Activated T-cell treated with anti-CD3 and anti-CD28 coated beads for 4 hours (primary cell): Measurements from ENCODE around the gene SETD5.

ENCODE experiments used
- DNase-seq: peaks from one replicate; pipeline ENCODE4 v3.0.0-alpha.2; 2020

Gene SETD5

GRCh38 chr3:9388142-9388541 is 9.3 kb upstream of the SETD5 start:
- DNase-seq, result no peak

- no peak for DNase-seq
These were observed 8.7 kb upstream of the SETD5 start for GRCh38 chr3:9388562-9389272.

GRCh38 chr3:9390265-9390888 is 7.0 kb upstream of the SETD5 start:
- no peak for DNase-seq

GRCh38 chr3:9392041-9392440 is 5.4 kb upstream of the SETD5 start:
- DNase-seq, result no peak

GRCh38 chr3:9395570-9396300 is 1.7 kb upstream of the SETD5 start:
- no peak for DNase-seq

- peak; percentile 59 for DNase-seq
These were observed 1.1 kb upstream of the SETD5 start for GRCh38 chr3:9396301-9396631.

- peak; percentile 99 for DNase-seq
These were observed 633 bp upstream of the SETD5 start for GRCh38 chr3:9396632-9397331.

- peak; percentile 19 for DNase-seq
These were observed 688 bp downstream of the SETD5 start for GRCh38 chr3:9397906-9398699.

- DNase-seq, result no peak
These were observed 1.4 kb downstream of the SETD5 start for GRCh38 chr3:9398700-9399336.

GRCh38 chr3:9399337-9399703 is 1.9 kb downstream of the SETD5 start:
- no peak for DNase-seq

GRCh38 chr3:9399746-9400145 is 2.3 kb downstream of the SETD5 start:
- no peak for DNase-seq

- no peak for DNase-seq
These were observed 3.2 kb downstream of the SETD5 start for GRCh38 chr3:9400616-9401015.

GRCh38 chr3:9401986-9402385 is 4.6 kb downstream of the SETD5 start:
- no peak for DNase-seq

GRCh38 chr3:9402410-9403228 is 5.2 kb downstream of the SETD5 start:
- no peak for DNase-seq

GRCh38 chr3:9403463-9403862 is 6.0 kb downstream of the SETD5 start:
- no peak for DNase-seq

GRCh38 chr3:9404680-9405079 is 7.3 kb downstream of the SETD5 start:
- no peak for DNase-seq

- no peak for DNase-seq
These were observed 8.3 kb downstream of the SETD5 start for GRCh38 chr3:9405756-9406155.

GRCh38 chr3:9406856-9407626 is 9.6 kb downstream of the SETD5 start:
- DNase-seq, result no peak

- no peak for DNase-seq
These were observed 10.6 kb downstream of the SETD5 start for GRCh38 chr3:9408061-9408460.

GRCh38 chr3:9408546-9408945 is 11.1 kb downstream of the SETD5 start:
- no peak for DNase-seq
